ENCODE measurements around the gene CRHBP. TPM values are rescaled to one million over a fixed set of nuclear protein-coding genes. Genes with fewer than 3 reads are reported as not detected.

Gene CRHBP
- total RNA-seq, 2 donors from 2014 or later = 2.0 to 3.2 TPM

GRCh38 chr5:77012601-77013000, 59.8 kb downstream of the CRHBP start:
- Histone ChIP-seq H3K4me1 (ENCODE audit: control insufficient read depth in 1 of 2, low read depth in 2 of 2) (no peaks in the 10 kb centered on the region), H3K4me3 (no peak overlapping the region), H3K27ac (no peak overlapping the region), H3K27me3 (replicated peaks; ENCODE audit: insufficient read depth) (no peaks in the 10 kb centered on the region), H3K36me3 (no peaks in the 10 kb centered on the region), H3K9me3 (no peaks in the 10 kb centered on the region)
- DNase-seq (ENCODE audit: low spot score) (no peak), ATAC-seq (ENCODE audit: insufficient number of reproducible peaks, low FRiP score, low read depth) (no peak)
- TF ChIP-seq, protein P1, sequence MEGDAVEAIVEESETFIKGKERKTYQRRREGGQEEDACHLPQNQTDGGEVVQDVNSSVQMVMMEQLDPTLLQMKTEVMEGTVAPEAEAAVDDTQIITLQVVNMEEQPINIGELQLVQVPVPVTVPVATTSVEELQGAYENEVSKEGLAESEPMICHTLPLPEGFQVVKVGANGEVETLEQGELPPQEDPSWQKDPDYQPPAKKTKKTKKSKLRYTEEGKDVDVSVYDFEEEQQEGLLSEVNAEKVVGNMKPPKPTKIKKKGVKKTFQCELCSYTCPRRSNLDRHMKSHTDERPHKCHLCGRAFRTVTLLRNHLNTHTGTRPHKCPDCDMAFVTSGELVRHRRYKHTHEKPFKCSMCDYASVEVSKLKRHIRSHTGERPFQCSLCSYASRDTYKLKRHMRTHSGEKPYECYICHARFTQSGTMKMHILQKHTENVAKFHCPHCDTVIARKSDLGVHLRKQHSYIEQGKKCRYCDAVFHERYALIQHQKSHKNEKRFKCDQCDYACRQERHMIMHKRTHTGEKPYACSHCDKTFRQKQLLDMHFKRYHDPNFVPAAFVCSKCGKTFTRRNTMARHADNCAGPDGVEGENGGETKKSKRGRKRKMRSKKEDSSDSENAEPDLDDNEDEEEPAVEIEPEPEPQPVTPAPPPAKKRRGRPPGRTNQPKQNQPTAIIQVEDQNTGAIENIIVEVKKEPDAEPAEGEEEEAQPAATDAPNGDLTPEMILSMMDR (IDR thresholded peaks at IDR 0.05) = no peak

GRCh38 chr5:77015938-77016569, 63.2 kb downstream of the CRHBP start:
- Histone ChIP-seq H3K36me3 (no peaks in the 10 kb centered on the region), H3K4me1 (ENCODE audit: control insufficient read depth in 1 of 2, low read depth in 2 of 2) (no peaks in the 10 kb centered on the region), H3K4me3 (no peak overlapping the region), H3K9me3 (no peaks in the 10 kb centered on the region), H3K27me3 (replicated peaks; ENCODE audit: insufficient read depth) (no peaks in the 10 kb centered on the region), H3K27ac (no peak overlapping the region)
- TF ChIP-seq, protein P1 (IDR thresholded peaks at IDR 0.05) = peak; percentile 24
- DNase-seq (ENCODE audit: low spot score) (no peak), ATAC-seq (ENCODE audit: insufficient number of reproducible peaks, low FRiP score, low read depth) (no peak)

GRCh38 chr5:77016962-77017361, 64.1 kb downstream of the CRHBP start:
- Histone ChIP-seq H3K27ac (no peak overlapping the region), H3K4me1 (ENCODE audit: control insufficient read depth in 1 of 2, low read depth in 2 of 2) (no peaks in the 10 kb centered on the region), H3K9me3 (no peaks in the 10 kb centered on the region), H3K36me3 (no peaks in the 10 kb centered on the region), H3K27me3 (replicated peaks; ENCODE audit: insufficient read depth) (no peaks in the 10 kb centered on the region), H3K4me3 (no peak overlapping the region)
- ATAC-seq (ENCODE audit: insufficient number of reproducible peaks, low FRiP score, low read depth) (no peak), DNase-seq (ENCODE audit: low spot score) (no peak)
- TF ChIP-seq, protein P1 (IDR thresholded peaks at IDR 0.05) = no peak

GRCh38 chr5:77017668-77018067, 64.8 kb downstream of the CRHBP start:
- H3K36me3 ChIP-seq = no peaks in the 10 kb centered on the region
- H3K4me3 ChIP-seq = no peak overlapping the region
- H3K27me3 ChIP-seq (replicated peaks; ENCODE audit: insufficient read depth) = no peaks in the 10 kb centered on the region
- no peaks in the 10 kb centered on the region for H3K4me1 ChIP-seq (ENCODE audit: control insufficient read depth in 1 of 2, low read depth in 2 of 2)
- ATAC-seq (ENCODE audit: insufficient number of reproducible peaks, low FRiP score, low read depth) = no peak
- no peak overlapping the region for H3K27ac ChIP-seq
- no peak for DNase-seq (ENCODE audit: low spot score)
- no peaks in the 10 kb centered on the region for H3K9me3 ChIP-seq
- TF ChIP-seq, protein P1 (IDR thresholded peaks at IDR 0.05) = no peak

Other genes with a start within 250 kb of the CRHBP start
- 100 to 1,000 TPM in 1 of 2 donors, 10 to 100 TPM in 1; 96.4 to 240 TPM for gene F2R, start 236.9 kb upstream of the CRHBP start, total RNA-seq
- gene F2RL1, start 134.0 kb upstream of the CRHBP start, total RNA-seq = 1 to 10 TPM; 8.3 to 9.1 TPM
- gene S100Z, start 103.0 kb upstream of the CRHBP start, total RNA-seq = not detected
- gene AGGF1, start 77.4 kb downstream of the CRHBP start, total RNA-seq = 10 to 100 TPM; 24.1 to 26.0 TPM
- gene ZBED3, start 134.2 kb downstream of the CRHBP start, total RNA-seq = 1 to 10 TPM; 4.4 to 6.2 TPM

Measured in thoracic aorta (tissue), 2 donors.